A549 (cell line): Measurements from ENCODE around the gene NKRF. TPM values are rescaled to one million over a fixed set of nuclear protein-coding genes. Genes with fewer than 3 reads are reported as not detected.

Experiments
- ATAC-seq, 2 experiments: fragments of 200-7000 bp in 1 of 2; fragments of >200 bp in 1 of 2; cut with Nextera tagmentation in 1 of 2; cut with Tn5 transposase in 1 of 2; 3 replicates each; pipeline versions ENCODE4 v1.8.0 to v1.9.1; 2018 to 2020; ENCODE audit warnings: mild to moderate bottlenecking in 1 of 2, moderate library complexity in 1 of 2
- CTCF ChIA-PET: fragments of 300-600 bp; sonication (Branson Sonifier 250); formaldehyde crosslinking; extraction: SDS; loops from one replicate; lab custom pipeline; 2021; ENCODE audit warnings: antibody characterized with exemption, inconsistent platforms; lab: Yijun Ruan, JAX
- POLR2A ChIA-PET: fragments of 350-600 bp; formaldehyde crosslinking; extraction: SDS; loops from one replicate; lab custom pipeline; 2021; ENCODE audit warnings: antibody characterized with exemption, inconsistent platforms; lab: Yijun Ruan, JAX
- DNase-seq, 2 experiments: peaks; one replicate each; pipeline versions ENCODE4 v3.0.0 to v3.0.0-alpha.2; 2011 to 2016; ENCODE audit warnings: low read depth in 1 of 2, low spot score in 1 of 2
- FAIRE-seq: peaks from 2 replicates; lab custom pipeline; 2011; peaks lifted over from hg19 to GRCh38; lab: Jason Lieb, UNC
- H3K27ac ChIP-seq, 2 experiments: fragments of >200 bp; sonication (Bioruptor Twin); formaldehyde crosslinking; 3 replicates each; pipeline ENCODE4 v1.5.1; 2016 to 2017
- H3K4me1 ChIP-seq: fragments of >200 bp; sonication (Bioruptor Twin); formaldehyde crosslinking; 3 replicates; pipeline ENCODE4 v1.6.1; 2016
- H3K4me2 ChIP-seq: fragments of >200 bp; sonication (Bioruptor Twin); formaldehyde crosslinking; 3 replicates; pipeline ENCODE4 v1.6.1; 2016
- H3K4me3 ChIP-seq: fragments of >200 bp; sonication (Bioruptor Twin); formaldehyde crosslinking; 3 replicates; pipeline ENCODE4 v1.5.1; 2016
- H3K9me3 ChIP-seq: fragments of >200 bp; sonication (Bioruptor Twin); formaldehyde crosslinking; 3 replicates; pipeline ENCODE4 v1.6.1; 2016
- BHLHE40 ChIP-seq: IDR thresholded peaks from 2 replicates; pipeline ENCODE4 v1.6.1; 2012; ENCODE audit warnings: low read depth, low read length, inconsistent platforms
- CEBPB ChIP-seq, 2 experiments: fragments of >200 bp in 1 of 2; sonication (Bioruptor Twin) in 1 of 2; formaldehyde crosslinking in 1 of 2; IDR thresholded peaks; 2 replicates each; pipeline ENCODE4 v1.6.1; 2012 to 2016
- EP300 ChIP-seq, 2 experiments: fragments of >200 bp; sonication (Bioruptor Twin); formaldehyde crosslinking; IDR thresholded peaks; 2 replicates in 1 of 2; 3 replicates in 1 of 2; pipeline ENCODE4 v1.6.1; 2016 to 2017
- ESRRA ChIP-seq: fragments of 150-350 bp; IDR thresholded peaks from 2 replicates; pipeline ENCODE4 v1.6.1; 2014; ENCODE audit warnings: mild to moderate bottlenecking, low read length, borderline replicate concordance
- FOSB ChIP-seq: fragments of 250-450 bp; sonication (Bioruptor Pico); IDR thresholded peaks from 2 replicates; pipeline ENCODE4 v1.5.0; 2020; ENCODE audit warnings: mild to moderate bottlenecking, moderate library complexity
- FOSL2 ChIP-seq, 2 experiments: fragments of 450-650 bp in 1 of 2; fragments of >200 bp in 1 of 2; sonication (Bioruptor Twin) in 1 of 2; formaldehyde crosslinking; IDR thresholded peaks; 2 replicates each; pipeline versions ENCODE4 v1.5.0 to v1.6.1; 2016 to 2020; ENCODE audit warnings: mild to moderate bottlenecking in 1 of 2, moderate library complexity in 1 of 2
- GATA3 ChIP-seq: IDR thresholded peaks from 2 replicates; pipeline ENCODE4 v1.6.1; 2012; ENCODE audit warnings: borderline replicate concordance
- HOXA7 ChIP-seq: fragments of 250-450 bp; sonication (Bioruptor Pico); IDR thresholded peaks from 2 replicates; pipeline ENCODE4 v1.5.0; 2020; ENCODE audit warnings: mild to moderate bottlenecking, moderate library complexity
- HOXB13 ChIP-seq: fragments of 250-450 bp; sonication (Bioruptor Pico); IDR thresholded peaks from 2 replicates; pipeline ENCODE4 v1.5.0; 2020; ENCODE audit warnings: low read depth, mild to moderate bottlenecking, moderate library complexity
- JUN ChIP-seq, 2 experiments: fragments of >200 bp; sonication (Bioruptor Twin); formaldehyde crosslinking; IDR thresholded peaks; 2 replicates in 1 of 2; 3 replicates in 1 of 2; pipeline ENCODE4 v1.6.1; 2016 to 2017
- KDM5A ChIP-seq: fragments of 200-600 bp; sonication (generic); IDR thresholded peaks from 2 replicates; pipeline ENCODE4 v1.6.1; 2016; ENCODE audit warnings: antibody characterized with exemption, mild to moderate bottlenecking
- MAFK ChIP-seq: fragments of 450-650 bp; IDR thresholded peaks from 2 replicates; pipeline ENCODE4 v1.6.1; 2014; ENCODE audit not compliant: partially characterized antibody
- MAZ ChIP-seq: fragments of 150-350 bp; IDR thresholded peaks from 2 replicates; pipeline ENCODE4 v1.6.1; 2014; ENCODE audit warnings: antibody characterized with exemption, low read depth, low read length, borderline replicate concordance
- NFE2L2 ChIP-seq: fragments of 150-350 bp; conservative IDR thresholded peaks from 2 replicates; pipeline ENCODE4 v1.6.1; 2014; ENCODE audit warnings: low read length
- NPAS2 ChIP-seq: fragments of 250-450 bp; sonication (Bioruptor Pico); IDR thresholded peaks from 2 replicates; pipeline ENCODE4 v1.8.0; 2022; ENCODE audit warnings: mild to moderate bottlenecking, moderate library complexity, borderline replicate concordance
- PHF8 ChIP-seq: fragments of 200-600 bp; sonication (generic); IDR thresholded peaks from 2 replicates; pipeline ENCODE4 v1.6.1; 2016; ENCODE audit warnings: low read depth, mild to moderate bottlenecking, antibody characterized with exemption, moderate library complexity, borderline replicate concordance
- POLR2A ChIP-seq: IDR thresholded peaks from 2 replicates; pipeline ENCODE4 v1.6.1; 2012; ENCODE audit warnings: mild to moderate bottlenecking, low read length
- RFX5 ChIP-seq: fragments of 450-650 bp; IDR thresholded peaks from 2 replicates; pipeline ENCODE4 v1.7.1; 2014; ENCODE audit warnings: antibody characterized with exemption, mild to moderate bottlenecking, moderate library complexity
- TP53 ChIP-seq: fragments of 250-450 bp; sonication (Bioruptor Pico); IDR thresholded peaks from 2 replicates; pipeline ENCODE4 v1.5.0; 2021; ENCODE audit warnings: mild to moderate bottlenecking, moderate library complexity
- ZFP36 ChIP-seq: fragments of 450-650 bp; IDR thresholded peaks from 2 replicates; pipeline ENCODE4 v1.6.1; 2014; ENCODE audit warnings: borderline replicate concordance; ENCODE audit not compliant: partially characterized antibody
- WGBS: methylation state at CpG from one replicate; pipeline ENCODE4 v1.1.6; 2017; ENCODE audit errors: missing lambda C conversion rate; 5-methylcytosine and 5-hydroxymethylcytosine counted together
- polyA plus RNA-seq, 4 experiments: library from polyadenylated mRNA; depleted of rRNA in 3 of 4; stranded (reverse); fragments of >200 nt; fragmentation: RNase III in 1 of 4; extraction: RNeasy Plus Mini Kit Qiagen cat#74134 plus additional on column Dnase treatment in 1 of 4; gene quantifications; 2 replicates in 3 of 4; 3 replicates in 1 of 4; pipeline ENCODE4 v1.2.3, GENCODE V29; 2011 to 2017
- TF ChIP-seq, protein P1 (sequence below): fragments of >200 bp; sonication (Bioruptor Twin); formaldehyde crosslinking; IDR thresholded peaks from 2 replicates; pipeline ENCODE4 v1.6.1; 2016
- TF ChIP-seq, protein P2 (sequence below): fragments of 150-350 bp; IDR thresholded peaks from 2 replicates; pipeline ENCODE4 v1.6.1; 2014; ENCODE audit warnings: low read depth, mild to moderate bottlenecking, low read length
- TF ChIP-seq, protein P3 (sequence below): fragments of 450-650 bp; IDR thresholded peaks from 2 replicates; pipeline ENCODE4 v1.6.1; 2014; ENCODE audit warnings: antibody characterized with exemption
- TF ChIP-seq, protein P4 (sequence below): IDR thresholded peaks from 2 replicates; pipeline ENCODE4 v1.6.1; 2012
- TF ChIP-seq, protein P5 (sequence below): fragments of >200 bp; sonication (Bioruptor Twin); formaldehyde crosslinking; IDR thresholded peaks from 3 replicates; pipeline ENCODE4 v1.6.1; 2016
- TF ChIP-seq, protein P6 (sequence below): IDR thresholded peaks from 2 replicates; pipeline ENCODE4 v1.6.1; 2012; ENCODE audit warnings: low read depth, borderline replicate concordance
- TF ChIP-seq, protein P7 (sequence below): fragments of >200 bp; sonication (Bioruptor Twin); formaldehyde crosslinking; IDR thresholded peaks from 3 replicates; pipeline ENCODE4 v1.5.1; 2016

The NKRF gene
- polyA plus RNA-seq, 2 of the 4 experiments (the other 2 are of a cell fraction) = 14.7 to 16.2 TPM

DNA sequence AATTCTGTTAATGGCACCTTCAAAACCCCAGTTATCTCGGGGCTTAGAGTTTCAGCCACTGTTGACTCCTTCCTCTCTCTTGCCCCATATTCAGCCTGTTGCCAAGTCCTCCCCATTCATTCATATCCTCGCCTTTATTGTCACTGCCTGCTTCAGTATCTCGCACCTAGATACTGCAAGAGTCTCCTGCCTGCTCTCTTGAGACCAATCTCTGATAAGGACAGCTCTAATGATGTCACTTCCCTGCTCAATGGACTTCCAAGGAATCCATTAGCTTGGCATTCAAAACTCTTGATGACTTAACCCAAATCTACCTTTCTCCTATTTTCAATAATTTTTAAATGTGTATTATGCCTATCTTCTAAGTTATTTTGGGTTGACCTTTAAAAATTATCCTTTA is 33.0 kb downstream of the NKRF start:
- CTCF ChIA-PET = interaction anchor here (1.1 to 1.2 kb wide), 2 partner anchors 8 to 16 kb away, joined by 3 to 6 read pairs; partner anchors contain the start of gene STEEP1
- Histone ChIP-seq H3K4me2 (peak overlapping the region; percentile 78), H3K9me3 (no peaks in the 10 kb centered on the region), H3K4me3 (peak overlapping the region; percentile 88), H3K27ac (peak overlapping the region in 1 of 2 experiments; percentile 99; a peak in 3 of 6 replicates), H3K4me1 (peaks cover 10% of the 10 kb centered on the region; the same call in 2 of the 3 replicates)
- 89% methylated on average over 3 of the region's 3 CpGs for WGBS
- peak; percentile 13 for FAIRE-seq
- TF ChIP-seq, protein P1, sequence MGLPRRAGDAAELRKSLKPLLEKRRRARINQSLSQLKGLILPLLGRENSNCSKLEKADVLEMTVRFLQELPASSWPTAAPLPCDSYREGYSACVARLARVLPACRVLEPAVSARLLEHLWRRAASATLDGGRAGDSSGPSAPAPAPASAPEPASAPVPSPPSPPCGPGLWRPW = no peak
- TF ChIP-seq, protein P2, sequence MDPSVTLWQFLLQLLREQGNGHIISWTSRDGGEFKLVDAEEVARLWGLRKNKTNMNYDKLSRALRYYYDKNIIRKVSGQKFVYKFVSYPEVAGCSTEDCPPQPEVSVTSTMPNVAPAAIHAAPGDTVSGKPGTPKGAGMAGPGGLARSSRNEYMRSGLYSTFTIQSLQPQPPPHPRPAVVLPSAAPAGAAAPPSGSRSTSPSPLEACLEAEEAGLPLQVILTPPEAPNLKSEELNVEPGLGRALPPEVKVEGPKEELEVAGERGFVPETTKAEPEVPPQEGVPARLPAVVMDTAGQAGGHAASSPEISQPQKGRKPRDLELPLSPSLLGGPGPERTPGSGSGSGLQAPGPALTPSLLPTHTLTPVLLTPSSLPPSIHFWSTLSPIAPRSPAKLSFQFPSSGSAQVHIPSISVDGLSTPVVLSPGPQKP = no peak
- ATAC-seq = no peak
- no peak for DNase-seq
- POLR2A ChIA-PET = interaction anchor here (2.7 kb wide), 1 partner anchor 33 kb away, joined by 17 read pairs; the partner anchor contains the start of gene NKRF

DNA sequence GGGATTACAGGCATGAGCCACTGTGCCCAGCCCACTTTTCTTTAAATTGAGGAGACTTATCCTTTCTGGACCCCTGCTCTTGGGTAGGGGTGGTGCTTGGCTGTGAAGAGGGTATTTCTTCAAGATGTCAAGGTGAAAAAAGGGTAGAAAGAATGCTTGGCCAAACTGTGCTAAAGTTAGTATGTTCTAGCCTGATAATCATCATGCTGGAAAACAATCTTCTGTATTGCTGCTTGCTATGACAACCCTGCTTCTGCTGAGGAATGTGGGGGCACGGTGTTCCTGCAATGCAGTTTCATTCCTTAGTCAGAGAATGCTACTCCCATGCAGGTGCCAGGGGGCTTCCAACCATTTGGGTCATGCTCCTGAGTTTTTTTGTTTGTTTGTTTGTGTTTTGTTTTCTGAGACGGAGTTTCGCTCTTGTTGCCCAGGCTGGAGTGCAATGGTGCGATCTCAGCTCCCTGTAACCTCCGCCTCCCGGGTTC is 35.8 kb downstream of the NKRF start:
- POLR2A ChIA-PET = no interaction called here
- 86% methylated on average over 6 of the region's 6 CpGs for WGBS

DNA sequence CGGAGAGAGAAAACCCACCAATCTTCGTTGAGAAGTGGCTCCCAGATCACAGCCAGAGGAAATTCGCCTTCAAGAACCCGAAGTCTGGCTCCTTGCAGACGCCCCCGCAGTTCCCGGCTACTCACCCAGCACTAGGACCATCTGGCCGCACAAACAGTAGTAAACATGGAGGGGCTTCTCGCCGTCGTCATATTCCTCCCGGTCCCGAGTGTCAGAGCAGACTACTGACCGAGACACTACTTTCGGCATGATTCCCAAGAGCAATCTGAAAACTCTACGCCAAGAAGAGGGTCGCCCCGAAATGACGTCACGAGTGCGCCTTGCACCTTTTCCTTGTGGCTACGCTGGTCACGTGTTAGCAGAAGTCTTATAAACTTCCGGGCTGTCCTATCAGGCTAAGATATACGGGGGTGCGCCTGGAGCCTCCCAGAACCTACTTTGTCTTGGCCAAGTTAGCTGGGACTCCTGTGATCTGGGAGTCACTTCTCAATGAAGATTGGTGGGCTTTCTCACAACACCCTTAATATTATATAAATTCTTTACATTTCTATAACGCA is 41.0 kb downstream of the NKRF start, which contains the start of gene STEEP1:
TSS of gene STEEP1 (minus strand) at position 303 of the 557 bp plus-strand sequence. CDS start at position 249, 54 bp downstream.
- ChIA-PET CTCF (interaction anchor here (2.2 kb wide), 1 partner anchor 8 kb away, joined by 6 read pairs; no protein-coding TSS in a partner anchor), POLR2A (interaction anchor here (0.7 to 1.1 kb wide), 4 partner anchors 9 to 41 kb away, joined by 3 to 6 read pairs (median 4); partner anchors contain the start of gene NKRF)
- Histone ChIP-seq H3K9me3 (no peaks in the 10 kb centered on the region), H3K4me2 (peak within 1 kb of the TSS; percentile 89), H3K27ac (peak within 1 kb of the TSS; percentile 71 to 88), H3K4me1 (0 out of 3 replicates have a peak, but pooled peaks cover 3% of the 10 kb centered on the region), H3K4me3 (peak within 1 kb of the TSS; percentile 63)
- WGBS = 0% methylated on average over 9 of the region's 27 CpGs
- FAIRE-seq (peak; percentile 98), DNase-seq (peak; percentile 89 to 96), ATAC-seq (peak; percentile 98 to 100)
- TF ChIP-seq GATA3 (peak; percentile 47; the same call in 1 of the 2 replicates), EP300 (IDR thresholded peaks at IDR 0.05) (no peak), KDM5A (peak; percentile 83), POLR2A (peak; percentile 51), FOSL2 (IDR thresholded peaks at IDR 0.05) (no peak), FOSL2 (CRISPR knock-in tag; IDR thresholded peaks at IDR 0.05) (peak; percentile 35; the same call in 1 of the 2 replicates), PHF8 (peak; percentile 43; the same call in 1 of the 2 replicates), ZFP36 (no peak), JUN (IDR thresholded peaks at IDR 0.05) (peak in 1 of 2 experiments; percentile 46; a peak in 2 of 5 replicates), BHLHE40 (peak; percentile 54; the same call in 1 of the 2 replicates)
- TF ChIP-seq, protein P3, sequence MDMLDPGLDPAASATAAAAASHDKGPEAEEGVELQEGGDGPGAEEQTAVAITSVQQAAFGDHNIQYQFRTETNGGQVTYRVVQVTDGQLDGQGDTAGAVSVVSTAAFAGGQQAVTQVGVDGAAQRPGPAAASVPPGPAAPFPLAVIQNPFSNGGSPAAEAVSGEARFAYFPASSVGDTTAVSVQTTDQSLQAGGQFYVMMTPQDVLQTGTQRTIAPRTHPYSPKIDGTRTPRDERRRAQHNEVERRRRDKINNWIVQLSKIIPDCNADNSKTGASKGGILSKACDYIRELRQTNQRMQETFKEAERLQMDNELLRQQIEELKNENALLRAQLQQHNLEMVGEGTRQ = peak; percentile 93
- TF ChIP-seq, protein P4, sequence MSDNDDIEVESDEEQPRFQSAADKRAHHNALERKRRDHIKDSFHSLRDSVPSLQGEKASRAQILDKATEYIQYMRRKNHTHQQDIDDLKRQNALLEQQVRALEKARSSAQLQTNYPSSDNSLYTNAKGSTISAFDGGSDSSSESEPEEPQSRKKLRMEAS = peak; percentile 88
- TF ChIP-seq, protein P5, sequence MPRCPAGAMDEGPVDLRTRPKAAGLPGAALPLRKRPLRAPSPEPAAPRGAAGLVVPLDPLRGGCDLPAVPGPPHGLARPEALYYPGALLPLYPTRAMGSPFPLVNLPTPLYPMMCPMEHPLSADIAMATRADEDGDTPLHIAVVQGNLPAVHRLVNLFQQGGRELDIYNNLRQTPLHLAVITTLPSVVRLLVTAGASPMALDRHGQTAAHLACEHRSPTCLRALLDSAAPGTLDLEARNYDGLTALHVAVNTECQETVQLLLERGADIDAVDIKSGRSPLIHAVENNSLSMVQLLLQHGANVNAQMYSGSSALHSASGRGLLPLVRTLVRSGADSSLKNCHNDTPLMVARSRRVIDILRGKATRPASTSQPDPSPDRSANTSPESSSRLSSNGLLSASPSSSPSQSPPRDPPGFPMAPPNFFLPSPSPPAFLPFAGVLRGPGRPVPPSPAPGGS = no peak

More for the DNA sequence above, 35.8 kb downstream of the NKRF start:
- CTCF ChIA-PET = interaction anchor here (1.2 kb wide), 1 partner anchor 94 kb away, joined by 3 read pairs; no protein-coding TSS in a partner anchor
- TF ChIP-seq MAZ (no peak), KDM5A (no peak), CEBPB (IDR thresholded peaks at IDR 0.05) (no peak), TP53 (CRISPR knock-in tag) (no peak), FOSB (CRISPR knock-in tag) (no peak), NFE2L2 (no peak), PHF8 (no peak), BHLHE40 (no peak), MAFK (no peak), ESRRA (no peak), EP300 (IDR thresholded peaks at IDR 0.05) (no peak), NPAS2 (CRISPR knock-in tag) (no peak), RFX5 (no peak), HOXA7 (CRISPR knock-in tag) (no peak), HOXB13 (CRISPR knock-in tag) (no peak)
- TF ChIP-seq, protein P6, sequence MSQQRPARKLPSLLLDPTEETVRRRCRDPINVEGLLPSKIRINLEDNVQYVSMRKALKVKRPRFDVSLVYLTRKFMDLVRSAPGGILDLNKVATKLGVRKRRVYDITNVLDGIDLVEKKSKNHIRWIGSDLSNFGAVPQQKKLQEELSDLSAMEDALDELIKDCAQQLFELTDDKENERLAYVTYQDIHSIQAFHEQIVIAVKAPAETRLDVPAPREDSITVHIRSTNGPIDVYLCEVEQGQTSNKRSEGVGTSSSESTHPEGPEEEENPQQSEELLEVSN = no peak
- TF ChIP-seq, protein P7, sequence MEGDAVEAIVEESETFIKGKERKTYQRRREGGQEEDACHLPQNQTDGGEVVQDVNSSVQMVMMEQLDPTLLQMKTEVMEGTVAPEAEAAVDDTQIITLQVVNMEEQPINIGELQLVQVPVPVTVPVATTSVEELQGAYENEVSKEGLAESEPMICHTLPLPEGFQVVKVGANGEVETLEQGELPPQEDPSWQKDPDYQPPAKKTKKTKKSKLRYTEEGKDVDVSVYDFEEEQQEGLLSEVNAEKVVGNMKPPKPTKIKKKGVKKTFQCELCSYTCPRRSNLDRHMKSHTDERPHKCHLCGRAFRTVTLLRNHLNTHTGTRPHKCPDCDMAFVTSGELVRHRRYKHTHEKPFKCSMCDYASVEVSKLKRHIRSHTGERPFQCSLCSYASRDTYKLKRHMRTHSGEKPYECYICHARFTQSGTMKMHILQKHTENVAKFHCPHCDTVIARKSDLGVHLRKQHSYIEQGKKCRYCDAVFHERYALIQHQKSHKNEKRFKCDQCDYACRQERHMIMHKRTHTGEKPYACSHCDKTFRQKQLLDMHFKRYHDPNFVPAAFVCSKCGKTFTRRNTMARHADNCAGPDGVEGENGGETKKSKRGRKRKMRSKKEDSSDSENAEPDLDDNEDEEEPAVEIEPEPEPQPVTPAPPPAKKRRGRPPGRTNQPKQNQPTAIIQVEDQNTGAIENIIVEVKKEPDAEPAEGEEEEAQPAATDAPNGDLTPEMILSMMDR = no peak
- TF ChIP-seq, protein P3 = no peak
- no peak overlapping the region for H3K27ac ChIP-seq
- no peak overlapping the region for H3K4me2 ChIP-seq
- no peaks in the 10 kb centered on the region; the same call in 2 of the 3 replicates for H3K4me1 ChIP-seq
- ATAC-seq = no peak
- H3K9me3 ChIP-seq = no peaks in the 10 kb centered on the region
- no peak for FAIRE-seq
- DNase-seq = no peak
- no peak overlapping the region for H3K4me3 ChIP-seq
